Measurements from ENCODE around the gene EPS15.

The EPS15 gene

DNA sequence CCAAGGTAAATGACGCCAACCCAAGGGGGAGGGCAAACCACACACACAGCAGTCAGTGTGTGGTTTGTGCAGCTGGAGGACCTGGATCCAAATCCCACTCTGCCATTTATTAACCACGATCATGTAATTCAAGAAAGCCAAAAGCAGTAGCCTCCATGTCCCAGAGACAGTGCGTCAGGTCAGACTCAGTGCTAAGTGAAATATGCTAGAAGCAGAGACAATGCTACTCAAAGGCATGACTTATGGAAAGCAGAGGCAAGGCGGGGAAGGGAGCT, 202.3 kb downstream of the EPS15 start:
- no peaks in the 10 kb centered on the region for H3F3A ChIP-seq (ENCODE audit: insufficient read depth)
- no peaks in the 10 kb centered on the region for H3K79me2 ChIP-seq (ENCODE audit: insufficient read depth, low read length)
- H3K27ac ChIP-seq (ENCODE audit: low read depth, low read length), result no peak overlapping the region
- H3K36me3 ChIP-seq (ENCODE audit: low read length), result no peaks in the 10 kb centered on the region
- TF ChIP-seq EZH2phosphoT487 (conservative IDR thresholded peaks at IDR 0.05; ENCODE audit: low read length), result no peak
- TF ChIP-seq, protein P1, sequence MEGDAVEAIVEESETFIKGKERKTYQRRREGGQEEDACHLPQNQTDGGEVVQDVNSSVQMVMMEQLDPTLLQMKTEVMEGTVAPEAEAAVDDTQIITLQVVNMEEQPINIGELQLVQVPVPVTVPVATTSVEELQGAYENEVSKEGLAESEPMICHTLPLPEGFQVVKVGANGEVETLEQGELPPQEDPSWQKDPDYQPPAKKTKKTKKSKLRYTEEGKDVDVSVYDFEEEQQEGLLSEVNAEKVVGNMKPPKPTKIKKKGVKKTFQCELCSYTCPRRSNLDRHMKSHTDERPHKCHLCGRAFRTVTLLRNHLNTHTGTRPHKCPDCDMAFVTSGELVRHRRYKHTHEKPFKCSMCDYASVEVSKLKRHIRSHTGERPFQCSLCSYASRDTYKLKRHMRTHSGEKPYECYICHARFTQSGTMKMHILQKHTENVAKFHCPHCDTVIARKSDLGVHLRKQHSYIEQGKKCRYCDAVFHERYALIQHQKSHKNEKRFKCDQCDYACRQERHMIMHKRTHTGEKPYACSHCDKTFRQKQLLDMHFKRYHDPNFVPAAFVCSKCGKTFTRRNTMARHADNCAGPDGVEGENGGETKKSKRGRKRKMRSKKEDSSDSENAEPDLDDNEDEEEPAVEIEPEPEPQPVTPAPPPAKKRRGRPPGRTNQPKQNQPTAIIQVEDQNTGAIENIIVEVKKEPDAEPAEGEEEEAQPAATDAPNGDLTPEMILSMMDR (IDR thresholded peaks at IDR 0.05; ENCODE audit: insufficient read depth, low read length, poor library complexity, severe bottlenecking), result no peak
- H4K20me1 ChIP-seq (ENCODE audit: low read depth, low read length), result no peaks in the 10 kb centered on the region
- no peak overlapping the region for H3K4me2 ChIP-seq (ENCODE audit: low read depth, low read length, poor library complexity, severe bottlenecking)
- no peaks in the 10 kb centered on the region for H3K27me3 ChIP-seq (ENCODE audit: low read length)
- H3K9me2 ChIP-seq (replicated peaks; ENCODE audit: insufficient read depth, low read length), result no peaks in the 10 kb centered on the region
- H3K9ac ChIP-seq (ENCODE audit: low read length), result no peak overlapping the region
- H2AFZ ChIP-seq (ENCODE audit: low read depth, low read length, severe bottlenecking), result no peak overlapping the region
- no peak overlapping the region for H3K4me3 ChIP-seq (ENCODE audit: insufficient read depth, low read length, poor library complexity, severe bottlenecking)
- H3K9me3 ChIP-seq (ENCODE audit: insufficient read depth, low read length), result no peaks in the 10 kb centered on the region

DNA sequence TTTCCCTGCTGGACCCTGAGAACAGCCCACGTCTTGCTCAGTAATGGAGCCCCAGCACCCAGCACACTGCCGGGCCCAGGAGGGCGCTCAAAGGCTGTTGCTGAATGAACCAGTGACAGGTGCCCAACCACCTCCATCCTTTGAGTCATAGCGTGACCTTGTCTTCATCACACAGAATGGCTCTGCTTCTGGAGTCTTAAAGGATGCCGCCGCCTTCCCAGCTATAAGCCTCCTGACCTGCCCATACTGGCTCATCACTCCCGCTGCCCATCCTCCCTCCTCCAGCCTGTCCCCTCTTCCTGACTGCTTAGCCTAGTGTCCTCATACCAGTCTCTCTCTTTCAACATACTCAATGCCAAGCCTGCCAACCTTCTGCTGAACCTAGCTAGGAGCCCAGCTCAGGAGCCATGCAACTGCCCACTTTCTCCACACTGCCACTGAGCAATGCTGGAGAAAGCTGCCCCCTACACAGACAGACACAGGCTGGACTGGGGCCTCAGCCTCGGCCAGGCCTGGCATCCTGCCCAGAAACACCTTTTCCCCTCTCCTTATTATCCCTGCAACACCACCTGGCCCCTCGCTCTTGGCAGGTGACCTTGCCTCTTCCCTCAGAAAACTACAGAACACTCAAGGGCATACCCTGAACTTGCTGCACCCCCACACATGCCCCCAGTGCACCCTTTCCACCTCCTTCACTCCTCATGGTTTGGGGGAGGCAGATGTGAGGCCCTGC, 202.8 kb downstream of the EPS15 start:
- TF ChIP-seq, protein P1 (IDR thresholded peaks at IDR 0.05; ENCODE audit: insufficient read depth, low read length, poor library complexity, severe bottlenecking), result no peak
- TF ChIP-seq EZH2phosphoT487 (conservative IDR thresholded peaks at IDR 0.05; ENCODE audit: low read length), result no peak
- no peaks in the 10 kb centered on the region for H4K20me1 ChIP-seq (ENCODE audit: low read depth, low read length)
- H2AFZ ChIP-seq (ENCODE audit: low read depth, low read length, severe bottlenecking), result no peak overlapping the region
- no peaks in the 10 kb centered on the region for H3K9me3 ChIP-seq (ENCODE audit: insufficient read depth, low read length)
- no peaks in the 10 kb centered on the region for H3K9me2 ChIP-seq (replicated peaks; ENCODE audit: insufficient read depth, low read length)
- no peak overlapping the region for H3K27ac ChIP-seq (ENCODE audit: low read depth, low read length)
- H3K79me2 ChIP-seq (ENCODE audit: insufficient read depth, low read length), result no peaks in the 10 kb centered on the region
- H3K4me2 ChIP-seq (ENCODE audit: low read depth, low read length, poor library complexity, severe bottlenecking), result no peak overlapping the region
- H3K4me3 ChIP-seq (ENCODE audit: insufficient read depth, low read length, poor library complexity, severe bottlenecking), result no peak overlapping the region
- no peaks in the 10 kb centered on the region for H3K27me3 ChIP-seq (ENCODE audit: low read length)
- H3F3A ChIP-seq (ENCODE audit: insufficient read depth), result no peaks in the 10 kb centered on the region
- no peaks in the 10 kb centered on the region for H3K36me3 ChIP-seq (ENCODE audit: low read length)
- no peak overlapping the region for H3K9ac ChIP-seq (ENCODE audit: low read length)

DNA sequence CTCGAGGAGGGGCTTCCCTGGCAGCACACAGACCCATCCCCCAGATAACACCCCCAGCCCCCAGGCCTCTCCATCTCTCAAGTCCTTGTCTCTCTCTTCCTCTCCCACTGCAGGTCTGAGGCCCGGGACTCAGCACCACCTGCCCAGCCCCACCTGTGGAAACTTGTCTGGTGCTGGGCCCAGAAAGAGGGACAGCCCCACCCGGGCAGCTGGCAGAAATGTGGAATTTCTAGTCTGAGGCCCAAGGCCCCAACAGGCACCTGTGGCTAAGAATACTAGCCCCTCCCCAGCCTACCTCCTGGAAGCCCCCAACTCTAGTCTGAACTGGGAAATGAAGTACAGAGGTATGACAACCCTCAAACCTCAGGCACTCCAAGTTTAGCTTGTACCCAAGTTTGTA, 204.1 kb downstream of the EPS15 start:
- no peak overlapping the region for H3K9ac ChIP-seq (ENCODE audit: low read length)
- no peak overlapping the region for H3K4me2 ChIP-seq (ENCODE audit: low read depth, low read length, poor library complexity, severe bottlenecking)

More for the DNA sequence above, 204.1 kb downstream of the EPS15 start:
- H3F3A ChIP-seq (ENCODE audit: insufficient read depth), result no peaks in the 10 kb centered on the region
- no peak overlapping the region for H3K27ac ChIP-seq (ENCODE audit: low read depth, low read length)
- no peak overlapping the region for H2AFZ ChIP-seq (ENCODE audit: low read depth, low read length, severe bottlenecking)
- TF ChIP-seq EZH2phosphoT487 (conservative IDR thresholded peaks at IDR 0.05; ENCODE audit: low read length), result no peak
- TF ChIP-seq, protein P1 (IDR thresholded peaks at IDR 0.05; ENCODE audit: insufficient read depth, low read length, poor library complexity, severe bottlenecking), result no peak
- no peaks in the 10 kb centered on the region for H3K9me3 ChIP-seq (ENCODE audit: insufficient read depth, low read length)
- H3K79me2 ChIP-seq (ENCODE audit: insufficient read depth, low read length), result no peaks in the 10 kb centered on the region
- no peak overlapping the region for H3K4me3 ChIP-seq (ENCODE audit: insufficient read depth, low read length, poor library complexity, severe bottlenecking)
- no peaks in the 10 kb centered on the region for H3K36me3 ChIP-seq (ENCODE audit: low read length)
- H3K9me2 ChIP-seq (replicated peaks; ENCODE audit: insufficient read depth, low read length), result no peaks in the 10 kb centered on the region
- H3K27me3 ChIP-seq (ENCODE audit: low read length), result no peaks in the 10 kb centered on the region
- no peaks in the 10 kb centered on the region for H4K20me1 ChIP-seq (ENCODE audit: low read depth, low read length)
